ENCODE data around the gene STH.

The STH gene

GRCh38 chr17:46046957-46047356 is 47.9 kb downstream of the STH start:
- no peak for DNase-seq (ENCODE audit: low read depth)

- DNase-seq (ENCODE audit: low read depth): no peak
Measured at GRCh38 chr17:46047398-46047797, 48.3 kb downstream of the STH start.

DNA sequence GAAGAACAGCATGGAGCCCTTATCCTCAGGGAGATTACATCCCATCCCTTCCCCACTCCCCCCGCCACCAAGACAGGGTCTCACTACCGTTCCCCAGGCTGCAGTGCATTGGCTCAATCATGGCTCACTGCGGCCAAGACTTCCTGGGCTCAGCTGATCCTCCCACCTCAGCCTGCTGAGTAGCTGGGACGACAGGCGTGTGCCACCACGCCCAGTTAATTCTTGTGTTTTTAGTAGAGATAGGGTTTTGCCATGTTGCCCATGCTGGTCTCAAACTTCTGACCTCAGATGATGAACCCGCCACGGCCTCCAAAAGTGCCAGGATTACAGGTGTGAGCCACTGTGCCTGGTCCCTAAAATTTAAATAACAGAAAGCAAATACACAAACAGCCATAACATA is 48.8 kb downstream of the STH start:
- DNase-seq (ENCODE audit: low read depth): no peak
